ENCODE data around the gene CHRDL2.

DNA sequence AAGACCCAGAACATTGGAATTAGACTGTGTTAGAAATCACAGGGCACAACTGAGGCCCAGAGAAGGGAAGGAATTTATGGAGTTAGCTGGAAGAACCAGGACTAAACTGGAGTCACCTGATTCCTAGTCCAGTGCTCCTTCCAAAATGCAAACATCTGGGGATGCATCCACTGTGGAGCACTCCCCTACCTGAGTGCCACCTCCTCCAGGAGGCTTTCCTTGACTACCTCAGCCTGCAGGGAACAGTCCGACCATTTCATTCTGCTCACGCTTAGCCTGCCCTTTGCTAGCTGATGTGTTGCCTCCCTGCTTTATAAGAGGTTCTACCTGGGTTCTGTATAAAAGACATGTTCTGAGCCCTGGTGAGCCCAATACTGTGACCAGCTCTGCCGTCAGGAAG is 24.0 kb downstream of the CHRDL2 start:
- TF ChIP-seq PATZ1 (CRISPR knock-in tag; IDR thresholded peaks at IDR 0.05; ENCODE audit: borderline replicate concordance): no peak
- TF ChIP-seq, protein P1, sequence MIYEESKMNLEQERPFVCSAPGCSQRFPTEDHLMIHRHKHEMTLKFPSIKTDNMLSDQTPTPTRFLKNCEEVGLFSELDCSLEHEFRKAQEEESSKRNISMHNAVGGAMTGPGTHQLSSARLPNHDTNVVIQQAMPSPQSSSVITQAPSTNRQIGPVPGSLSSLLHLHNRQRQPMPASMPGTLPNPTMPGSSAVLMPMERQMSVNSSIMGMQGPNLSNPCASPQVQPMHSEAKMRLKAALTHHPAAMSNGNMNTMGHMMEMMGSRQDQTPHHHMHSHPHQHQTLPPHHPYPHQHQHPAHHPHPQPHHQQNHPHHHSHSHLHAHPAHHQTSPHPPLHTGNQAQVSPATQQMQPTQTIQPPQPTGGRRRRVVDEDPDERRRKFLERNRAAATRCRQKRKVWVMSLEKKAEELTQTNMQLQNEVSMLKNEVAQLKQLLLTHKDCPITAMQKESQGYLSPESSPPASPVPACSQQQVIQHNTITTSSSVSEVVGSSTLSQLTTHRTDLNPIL (CRISPR knock-in tag; IDR thresholded peaks at IDR 0.05; ENCODE audit: low read depth): no peak
- TF ChIP-seq TCF4 (CRISPR knock-in tag; IDR thresholded peaks at IDR 0.05; ENCODE audit: borderline replicate concordance): no peak
- TF ChIP-seq ZFP30 (CRISPR knock-in tag; IDR thresholded peaks at IDR 0.05): no peak
- TF ChIP-seq ZC3H10 (CRISPR knock-in tag; IDR thresholded peaks at IDR 0.05): no peak

Measured in SK-N-SH treated with all-trans-retinoic acid at 6 μM for 48 hours (cell line).